WTC11 (cell line): ENCODE results near the gene COL17A1. TPM values are rescaled to one million over a fixed set of nuclear protein-coding genes. Genes with fewer than 3 reads are reported as not detected.

Source experiments
- ATAC-seq: fragments of 200-7000 bp; cut with Tn5 transposase; 2 replicates; pipeline ENCODE4 v1.10.0; 2021; ENCODE audit warnings: mild to moderate bottlenecking, moderate library complexity
- CTCF ChIA-PET: fragments of 300-600 bp; sonication (Branson Sonifier 250); formaldehyde crosslinking; loops from one replicate; lab custom pipeline; 2021; ENCODE audit warnings: antibody characterized with exemption; lab: Charles Lee
- POLR2A ChIA-PET: fragments of 350-600 bp; sonication (Branson Sonifier 250); formaldehyde crosslinking; loops from one replicate; lab custom pipeline; 2021; ENCODE audit warnings: antibody characterized with exemption; lab: Charles Lee
- DNase-seq: peaks from one replicate; pipeline ENCODE4 v3.0.0; 2021; ENCODE audit warnings: low spot score
- H3K27ac Mint-ChIP-seq: 2 replicates; pipeline ENCODE4 v1.8.0; 2021; ENCODE audit warnings: mixed read lengths
- H3K27me3 Mint-ChIP-seq: 2 replicates; pipeline ENCODE4 v1.8.0; 2021; ENCODE audit warnings: low read depth, mild to moderate bottlenecking, moderate library complexity, mixed read lengths
- H3K36me3 Mint-ChIP-seq: 2 replicates; pipeline ENCODE4 v1.8.0; 2021; ENCODE audit warnings: mixed read lengths
- H3K4me1 Mint-ChIP-seq: 2 replicates; pipeline ENCODE4 v1.8.0; 2022; ENCODE audit warnings: mixed read lengths
- H3K4me3 Mint-ChIP-seq: 2 replicates; pipeline ENCODE4 v1.8.0; 2021; ENCODE audit warnings: mild to moderate bottlenecking, moderate library complexity, mixed read lengths
- H3K9me3 Mint-ChIP-seq: 2 replicates; pipeline ENCODE4 v1.8.0; 2021; ENCODE audit warnings: mixed read lengths
- ATF3 ChIP-seq: sonication (generic); formaldehyde crosslinking; conservative IDR thresholded peaks from 2 replicates; pipeline ENCODE4 v1.8.1; 2022; ENCODE audit warnings: mild to moderate bottlenecking, missing genetic modification reagents
- CBFB ChIP-seq: sonication (generic); formaldehyde crosslinking; IDR thresholded peaks from 2 replicates; pipeline ENCODE4 v1.8.1; 2022; ENCODE audit warnings: mild to moderate bottlenecking, low read depth, missing genetic modification reagents
- CDX4 ChIP-seq: fragments of 250-450 bp; sonication (Bioruptor Pico); IDR thresholded peaks from 2 replicates; pipeline ENCODE4 v1.9.0; 2021; ENCODE audit warnings: moderate library complexity, mild to moderate bottlenecking, inconsistent platforms, borderline replicate concordance
- EMX1 ChIP-seq: fragments of 250-450 bp; sonication (Bioruptor Pico); IDR thresholded peaks from 2 replicates; pipeline ENCODE4 v1.8.0; 2021; ENCODE audit warnings: mild to moderate bottlenecking
- ETV6 ChIP-seq: sonication (generic); formaldehyde crosslinking; IDR thresholded peaks from 2 replicates; pipeline ENCODE4 v1.8.1; 2022; ENCODE audit warnings: mild to moderate bottlenecking, missing genetic modification reagents
- FOXJ3 ChIP-seq: sonication (generic); formaldehyde crosslinking; IDR thresholded peaks from 2 replicates; pipeline ENCODE4 v1.9.0; 2021; ENCODE audit warnings: missing genetic modification reagents, mild to moderate bottlenecking, borderline replicate concordance
- FOXK1 ChIP-seq: sonication (generic); formaldehyde crosslinking; IDR thresholded peaks from 2 replicates; pipeline ENCODE4 v1.8.0; 2022; ENCODE audit warnings: mild to moderate bottlenecking, moderate library complexity, missing genetic modification reagents
- HMGA2 ChIP-seq: fragments of 250-450 bp; sonication (Bioruptor Pico); IDR thresholded peaks from 2 replicates; pipeline ENCODE4 v1.4.0; 2021; ENCODE audit warnings: mild to moderate bottlenecking, moderate library complexity
- IRF2 ChIP-seq: sonication (generic); formaldehyde crosslinking; IDR thresholded peaks from 2 replicates; pipeline ENCODE4 v1.8.0; 2022; ENCODE audit warnings: low read depth, missing genetic modification reagents, borderline replicate concordance
- JUN ChIP-seq: sonication (generic); formaldehyde crosslinking; IDR thresholded peaks from 2 replicates; pipeline ENCODE4 v1.8.0; 2023; ENCODE audit warnings: mild to moderate bottlenecking, missing genetic modification reagents
- KAT7 ChIP-seq: sonication (generic); formaldehyde crosslinking; IDR thresholded peaks from 2 replicates; pipeline ENCODE4 v1.8.1; 2023; ENCODE audit warnings: missing genetic modification reagents, mild to moderate bottlenecking, borderline replicate concordance
- MLX ChIP-seq: sonication (generic); formaldehyde crosslinking; IDR thresholded peaks from 2 replicates; pipeline ENCODE4 v1.8.1; 2023; ENCODE audit warnings: mild to moderate bottlenecking, missing genetic modification reagents, moderate library complexity
- NFATC4 ChIP-seq: fragments of 250-450 bp; sonication (Bioruptor Pico); IDR thresholded peaks from 2 replicates; pipeline ENCODE4 v1.9.0; 2021; ENCODE audit warnings: mild to moderate bottlenecking
- NR3C1 ChIP-seq: sonication (generic); formaldehyde crosslinking; conservative IDR thresholded peaks from 2 replicates; pipeline ENCODE4 v1.8.1; 2023; ENCODE audit warnings: low read depth, mild to moderate bottlenecking, missing genetic modification reagents
- RORB ChIP-seq: fragments of 250-450 bp; sonication (Bioruptor Pico); IDR thresholded peaks from 2 replicates; pipeline ENCODE4 v1.9.0; 2021; ENCODE audit warnings: mild to moderate bottlenecking
- TCF7 ChIP-seq: sonication (generic); formaldehyde crosslinking; IDR thresholded peaks from 2 replicates; pipeline ENCODE4 v1.8.0; 2022; ENCODE audit warnings: mild to moderate bottlenecking, low read depth, missing genetic modification reagents, moderate library complexity
- TEAD1 ChIP-seq: sonication (generic); formaldehyde crosslinking; IDR thresholded peaks from 2 replicates; pipeline ENCODE4 v1.8.0; 2022; ENCODE audit warnings: mild to moderate bottlenecking, missing genetic modification reagents
- TEAD4 ChIP-seq: sonication (generic); formaldehyde crosslinking; IDR thresholded peaks from 2 replicates; pipeline ENCODE4 v1.8.0; 2022; ENCODE audit warnings: mild to moderate bottlenecking, missing genetic modification reagents
- ZBTB43 ChIP-seq: sonication (generic); formaldehyde crosslinking; IDR thresholded peaks from 2 replicates; pipeline ENCODE4 v1.8.1; 2023; ENCODE audit warnings: mild to moderate bottlenecking, missing genetic modification reagents
- ZMAT4 ChIP-seq: fragments of 250-450 bp; sonication (Bioruptor Pico); IDR thresholded peaks from 2 replicates; pipeline ENCODE4 v1.9.0; 2021; ENCODE audit warnings: mild to moderate bottlenecking
- ZNF219 ChIP-seq: sonication (generic); formaldehyde crosslinking; IDR thresholded peaks from 2 replicates; pipeline ENCODE4 v1.8.0; 2023; ENCODE audit warnings: missing genetic modification reagents, mild to moderate bottlenecking, borderline replicate concordance
- total RNA-seq: library from RNA; stranded (reverse); gene quantifications from 3 replicates; pipeline ENCODE4 v1.2.3, GENCODE V29; 2021
- TF ChIP-seq, protein P1 (sequence below): sonication (generic); formaldehyde crosslinking; IDR thresholded peaks from 2 replicates; pipeline ENCODE4 v1.8.1; 2022; ENCODE audit warnings: mild to moderate bottlenecking, missing genetic modification reagents, moderate library complexity, borderline replicate concordance
- TF ChIP-seq, protein P2 (sequence below): sonication (generic); formaldehyde crosslinking; IDR thresholded peaks from 2 replicates; pipeline ENCODE4 v1.8.0; 2022; ENCODE audit warnings: missing genetic modification reagents
- TF ChIP-seq, protein P3 (sequence below): sonication (generic); formaldehyde crosslinking; IDR thresholded peaks from 2 replicates; pipeline ENCODE4 v1.8.0; 2023; ENCODE audit warnings: mild to moderate bottlenecking, missing genetic modification reagents

COL17A1 gene
- total RNA-seq, 1 experiment from 2014 or later = 1.5 TPM

DNA sequence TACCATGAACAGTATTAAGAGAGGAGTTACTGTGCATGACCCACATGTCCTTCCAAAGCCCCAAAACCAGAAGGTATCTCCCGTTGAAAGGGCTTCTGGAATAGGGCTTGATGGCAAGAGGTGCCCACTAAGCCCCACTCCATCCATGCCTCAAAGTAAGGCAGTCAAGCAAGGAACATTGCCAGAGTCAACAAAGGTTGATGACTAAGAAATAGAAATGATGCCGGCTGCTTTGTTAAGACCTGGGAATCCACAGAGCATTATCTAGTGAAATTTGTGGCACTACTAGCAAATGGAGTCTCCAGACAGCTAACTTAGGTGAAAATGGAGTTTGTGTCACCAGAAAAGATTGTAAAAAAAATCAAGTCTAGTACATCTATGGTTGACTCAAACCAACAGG, 42.5 kb upstream of the COL17A1 start (continued):
- TF ChIP-seq, protein P1, sequence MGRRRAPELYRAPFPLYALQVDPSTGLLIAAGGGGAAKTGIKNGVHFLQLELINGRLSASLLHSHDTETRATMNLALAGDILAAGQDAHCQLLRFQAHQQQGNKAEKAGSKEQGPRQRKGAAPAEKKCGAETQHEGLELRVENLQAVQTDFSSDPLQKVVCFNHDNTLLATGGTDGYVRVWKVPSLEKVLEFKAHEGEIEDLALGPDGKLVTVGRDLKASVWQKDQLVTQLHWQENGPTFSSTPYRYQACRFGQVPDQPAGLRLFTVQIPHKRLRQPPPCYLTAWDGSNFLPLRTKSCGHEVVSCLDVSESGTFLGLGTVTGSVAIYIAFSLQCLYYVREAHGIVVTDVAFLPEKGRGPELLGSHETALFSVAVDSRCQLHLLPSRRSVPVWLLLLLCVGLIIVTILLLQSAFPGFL (CRISPR knock-in tag) = no peak
- TF ChIP-seq ZBTB43 (CRISPR knock-in tag) (no peak), CBFB (CRISPR knock-in tag) (no peak), HMGA2 (CRISPR knock-in tag) (no peak), ATF3 (no peak), TEAD4 (CRISPR knock-in tag) (no peak), ZMAT4 (CRISPR knock-in tag) (no peak), CDX4 (CRISPR knock-in tag) (no peak), ETV6 (CRISPR knock-in tag) (no peak)
- TF ChIP-seq, protein P2, sequence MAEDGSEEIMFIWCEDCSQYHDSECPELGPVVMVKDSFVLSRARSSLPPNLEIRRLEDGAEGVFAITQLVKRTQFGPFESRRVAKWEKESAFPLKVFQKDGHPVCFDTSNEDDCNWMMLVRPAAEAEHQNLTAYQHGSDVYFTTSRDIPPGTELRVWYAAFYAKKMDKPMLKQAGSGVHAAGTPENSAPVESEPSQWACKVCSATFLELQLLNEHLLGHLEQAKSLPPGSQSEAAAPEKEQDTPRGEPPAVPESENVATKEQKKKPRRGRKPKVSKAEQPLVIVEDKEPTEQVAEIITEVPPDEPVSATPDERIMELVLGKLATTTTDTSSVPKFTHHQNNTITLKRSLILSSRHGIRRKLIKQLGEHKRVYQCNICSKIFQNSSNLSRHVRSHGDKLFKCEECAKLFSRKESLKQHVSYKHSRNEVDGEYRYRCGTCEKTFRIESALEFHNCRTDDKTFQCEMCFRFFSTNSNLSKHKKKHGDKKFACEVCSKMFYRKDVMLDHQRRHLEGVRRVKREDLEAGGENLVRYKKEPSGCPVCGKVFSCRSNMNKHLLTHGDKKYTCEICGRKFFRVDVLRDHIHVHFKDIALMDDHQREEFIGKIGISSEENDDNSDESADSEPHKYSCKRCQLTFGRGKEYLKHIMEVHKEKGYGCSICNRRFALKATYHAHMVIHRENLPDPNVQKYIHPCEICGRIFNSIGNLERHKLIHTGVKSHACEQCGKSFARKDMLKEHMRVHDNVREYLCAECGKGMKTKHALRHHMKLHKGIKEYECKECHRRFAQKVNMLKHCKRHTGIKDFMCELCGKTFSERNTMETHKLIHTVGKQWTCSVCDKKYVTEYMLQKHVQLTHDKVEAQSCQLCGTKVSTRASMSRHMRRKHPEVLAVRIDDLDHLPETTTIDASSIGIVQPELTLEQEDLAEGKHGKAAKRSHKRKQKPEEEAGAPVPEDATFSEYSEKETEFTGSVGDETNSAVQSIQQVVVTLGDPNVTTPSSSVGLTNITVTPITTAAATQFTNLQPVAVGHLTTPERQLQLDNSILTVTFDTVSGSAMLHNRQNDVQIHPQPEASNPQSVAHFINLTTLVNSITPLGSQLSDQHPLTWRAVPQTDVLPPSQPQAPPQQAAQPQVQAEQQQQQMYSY (CRISPR knock-in tag) = no peak
- TF ChIP-seq, protein P3, sequence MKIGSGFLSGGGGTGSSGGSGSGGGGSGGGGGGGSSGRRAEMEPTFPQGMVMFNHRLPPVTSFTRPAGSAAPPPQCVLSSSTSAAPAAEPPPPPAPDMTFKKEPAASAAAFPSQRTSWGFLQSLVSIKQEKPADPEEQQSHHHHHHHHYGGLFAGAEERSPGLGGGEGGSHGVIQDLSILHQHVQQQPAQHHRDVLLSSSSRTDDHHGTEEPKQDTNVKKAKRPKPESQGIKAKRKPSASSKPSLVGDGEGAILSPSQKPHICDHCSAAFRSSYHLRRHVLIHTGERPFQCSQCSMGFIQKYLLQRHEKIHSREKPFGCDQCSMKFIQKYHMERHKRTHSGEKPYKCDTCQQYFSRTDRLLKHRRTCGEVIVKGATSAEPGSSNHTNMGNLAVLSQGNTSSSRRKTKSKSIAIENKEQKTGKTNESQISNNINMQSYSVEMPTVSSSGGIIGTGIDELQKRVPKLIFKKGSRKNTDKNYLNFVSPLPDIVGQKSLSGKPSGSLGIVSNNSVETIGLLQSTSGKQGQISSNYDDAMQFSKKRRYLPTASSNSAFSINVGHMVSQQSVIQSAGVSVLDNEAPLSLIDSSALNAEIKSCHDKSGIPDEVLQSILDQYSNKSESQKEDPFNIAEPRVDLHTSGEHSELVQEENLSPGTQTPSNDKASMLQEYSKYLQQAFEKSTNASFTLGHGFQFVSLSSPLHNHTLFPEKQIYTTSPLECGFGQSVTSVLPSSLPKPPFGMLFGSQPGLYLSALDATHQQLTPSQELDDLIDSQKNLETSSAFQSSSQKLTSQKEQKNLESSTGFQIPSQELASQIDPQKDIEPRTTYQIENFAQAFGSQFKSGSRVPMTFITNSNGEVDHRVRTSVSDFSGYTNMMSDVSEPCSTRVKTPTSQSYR = no peak

GRCh38 chr10:104127411-104127810, 41.7 kb upstream of the COL17A1 start:
- DNase-seq (peak; percentile 34), ATAC-seq (peak; percentile 87)
- no peaks in the 10 kb centered on the region for H3K9me3 Mint-ChIP-seq
- H3K4me1 Mint-ChIP-seq = peaks cover 28% of the 10 kb centered on the region
- ChIA-PET CTCF (interaction anchor here (0.5 to 2.4 kb wide), 9 partner anchors 13 to 233 kb away, joined by 3 to 22 read pairs (median 4); partner anchors contain the start of gene GSTO1), POLR2A (interaction anchor here (0.6 kb wide), 1 partner anchor 220 kb away, joined by 4 read pairs; no protein-coding TSS in a partner anchor)
- no peak overlapping the region for H3K4me3 Mint-ChIP-seq
- H3K36me3 Mint-ChIP-seq = peaks cover 6% of the 10 kb centered on the region
- H3K27me3 Mint-ChIP-seq = no peaks in the 10 kb centered on the region; the same call in 1 of the 2 replicates
- peak overlapping the region; percentile 25; the same call in 1 of the 2 replicates for H3K27ac Mint-ChIP-seq
- no peak for TF ChIP-seq RORB (CRISPR knock-in tag)
- no peak for TF ChIP-seq TEAD1 (CRISPR knock-in tag)
- TF ChIP-seq TCF7 (CRISPR knock-in tag) = no peak
- no peak for TF ChIP-seq FOXJ3 (CRISPR knock-in tag)
- TF ChIP-seq IRF2 (CRISPR knock-in tag) = no peak
- no peak for TF ChIP-seq FOXK1 (CRISPR knock-in tag)
- TF ChIP-seq EMX1 (CRISPR knock-in tag) = no peak
- TF ChIP-seq ZNF219 (CRISPR knock-in tag) = no peak
- no peak for TF ChIP-seq NR3C1 (CRISPR knock-in tag)
- no peak for TF ChIP-seq CDX4 (CRISPR knock-in tag)
- no peak for TF ChIP-seq NFATC4
- no peak for TF ChIP-seq MLX (CRISPR knock-in tag)
- no peak for TF ChIP-seq JUN (CRISPR knock-in tag)
- no peak for TF ChIP-seq KAT7
- TF ChIP-seq ZMAT4 (CRISPR knock-in tag) = no peak
